GM21717 (cell line): ENCODE measurements around the gene OR2J1.
"Not testable (repeated sequence)": the region's sequence is repeated elsewhere in the genome, so short reads cannot be mapped to it uniquely, and the experiment has no call there.

Experiments used
- ATAC-seq: cut with Tn5 transposase; IDR thresholded peaks from one replicate; pipeline ENCODE4 v1.9.1; 2021; ENCODE audit warnings: mild to moderate bottlenecking, moderate library complexity; ENCODE audit not compliant: unreplicated experiment

OR2J1 gene

DNA sequence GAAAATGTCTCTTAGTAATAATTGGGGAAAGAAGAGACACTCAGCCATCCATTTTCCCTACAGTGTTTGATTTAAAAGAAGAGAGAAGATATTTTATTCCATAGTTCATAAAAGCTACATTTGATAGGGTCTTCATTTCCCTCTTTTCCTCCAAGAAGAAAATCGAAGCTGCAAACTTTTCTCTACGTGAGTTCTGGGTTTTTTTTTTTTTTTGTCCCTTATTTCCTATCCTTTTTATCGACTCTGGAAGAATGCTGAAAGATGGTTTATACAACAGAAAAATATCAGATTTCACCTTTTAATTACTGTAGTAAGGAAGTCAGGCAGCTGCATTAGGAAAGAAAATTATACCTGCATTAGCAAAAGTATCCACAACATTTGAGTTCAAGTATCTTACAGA is at the start of gene OR2J1:
OR2J1 (plus strand) TSS at position 301 of the 400 bp plus-strand sequence. CDS start 1,453 bp downstream, outside the sequence.
- no peak for ATAC-seq

DNA sequence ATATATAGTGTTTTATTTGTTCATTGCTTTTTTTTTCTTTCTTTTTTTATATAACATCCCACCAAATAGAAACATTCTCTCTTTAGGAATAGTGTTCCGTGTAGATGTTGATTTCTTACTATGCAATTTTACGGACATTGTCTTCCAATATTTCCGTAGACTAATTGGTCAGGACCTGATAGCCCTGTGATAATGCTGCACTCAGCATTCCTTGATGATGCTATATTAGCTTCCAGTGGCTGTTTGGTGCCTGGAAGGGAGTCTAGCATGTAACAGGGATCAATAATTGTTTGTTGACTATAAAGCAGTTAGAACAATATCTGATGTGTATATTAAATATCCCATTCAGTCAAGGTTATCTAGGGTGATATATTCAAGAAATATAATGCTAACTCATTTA is 47.6 kb upstream of the OR2J1 start:
- no peak for ATAC-seq

DNA sequence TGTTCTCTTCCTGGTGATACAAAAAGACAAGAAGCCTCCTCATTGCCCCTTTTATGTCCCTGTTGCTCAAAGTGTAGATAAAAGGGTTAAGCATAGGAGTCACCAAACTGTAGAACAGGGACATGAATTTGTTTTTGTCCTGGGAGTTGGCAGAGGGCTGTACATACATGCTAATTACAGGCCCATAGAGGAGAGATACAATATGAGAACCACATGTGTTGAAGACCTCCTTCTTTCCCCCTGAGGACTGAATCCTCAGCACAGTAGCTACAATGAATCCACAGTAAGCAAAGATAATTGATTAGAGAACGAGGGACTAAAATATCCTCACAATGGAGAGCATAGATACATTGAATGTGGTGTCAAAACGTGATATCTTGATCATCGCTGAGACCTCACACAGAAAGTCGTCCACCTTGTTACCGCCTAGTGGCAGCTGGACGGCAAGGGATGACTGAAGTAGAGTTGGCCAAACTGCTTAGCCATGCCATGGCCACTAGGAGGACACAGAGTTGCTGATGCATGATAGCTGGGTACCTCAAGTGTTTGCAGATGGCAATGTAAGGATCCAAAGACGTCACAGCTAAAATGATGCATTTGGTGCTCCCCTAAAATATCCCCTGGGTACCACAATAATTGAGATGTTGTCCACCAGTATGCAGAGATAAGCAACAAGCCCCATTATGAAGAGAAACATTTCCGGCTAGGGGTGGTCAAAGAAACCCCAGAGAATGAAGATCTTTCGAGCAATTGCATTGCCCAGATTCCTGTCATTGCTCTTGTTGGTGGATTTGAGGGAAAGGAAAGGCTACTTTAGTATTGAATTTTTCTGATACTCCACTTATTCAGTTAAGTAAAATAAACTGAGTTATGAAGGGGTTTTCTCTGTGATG is 27.2 kb upstream of the OR2J1 start:
- ATAC-seq: no peak

DNA sequence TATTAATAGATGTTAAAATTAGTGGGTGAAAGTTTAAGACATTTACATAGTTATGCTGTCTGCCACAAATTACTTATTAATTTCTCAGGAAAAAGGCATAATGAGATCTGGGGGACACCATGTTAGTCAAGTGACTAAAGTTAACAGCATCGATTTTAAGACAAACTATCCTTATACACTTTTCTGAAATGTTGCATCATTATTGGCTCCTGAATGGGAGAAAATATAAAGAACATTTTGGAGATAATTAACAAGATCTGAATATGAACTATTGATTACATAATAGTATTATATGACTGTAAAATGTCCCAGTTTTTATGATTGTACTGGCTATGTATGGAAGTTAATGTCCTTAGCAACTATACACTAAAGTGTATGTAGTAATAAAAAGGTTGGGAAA is 20.1 kb upstream of the OR2J1 start:
- no peak for ATAC-seq

DNA sequence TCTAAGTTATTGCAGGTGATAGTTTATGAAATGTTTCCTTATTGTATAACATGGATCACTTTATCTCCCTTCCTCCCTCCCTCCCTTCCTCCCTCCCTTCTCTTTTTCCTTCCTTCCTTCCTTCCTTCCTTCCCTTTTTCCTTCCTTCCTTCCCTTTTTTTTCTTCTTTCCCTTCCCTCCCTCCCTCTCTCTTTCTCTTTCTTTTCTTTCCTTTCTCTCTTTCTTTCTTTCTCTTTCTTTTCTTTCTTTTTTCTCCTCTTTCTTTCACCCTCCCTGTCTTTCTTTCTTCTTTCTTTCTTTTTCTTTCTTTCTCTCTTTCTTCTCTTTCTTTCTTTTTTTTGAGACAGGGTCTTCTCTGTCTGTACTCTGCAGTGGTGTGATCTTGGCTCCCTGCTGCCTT is 18.0 kb upstream of the OR2J1 start:
- no peak for ATAC-seq

DNA sequence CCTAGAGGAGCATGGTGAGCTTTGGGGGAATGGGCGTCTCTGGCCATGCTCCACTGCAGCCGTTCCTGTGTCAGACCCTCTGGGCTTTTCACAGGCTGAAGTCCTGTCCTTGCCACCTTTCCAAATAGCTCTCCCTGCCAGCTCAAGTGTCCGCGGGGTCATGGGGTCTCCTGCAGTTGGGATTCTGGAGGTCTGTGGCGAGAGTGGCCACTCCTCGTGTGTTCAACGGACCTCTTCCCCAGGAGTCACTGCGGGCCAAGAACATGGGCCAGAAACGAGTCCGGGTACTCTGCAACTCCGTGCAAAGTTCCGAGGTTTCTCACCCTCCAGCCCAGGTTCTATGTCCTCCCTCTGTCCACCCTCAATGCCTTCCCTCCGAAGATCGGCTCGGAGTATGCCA is 16.8 kb upstream of the OR2J1 start:
- ATAC-seq: no peak

DNA sequence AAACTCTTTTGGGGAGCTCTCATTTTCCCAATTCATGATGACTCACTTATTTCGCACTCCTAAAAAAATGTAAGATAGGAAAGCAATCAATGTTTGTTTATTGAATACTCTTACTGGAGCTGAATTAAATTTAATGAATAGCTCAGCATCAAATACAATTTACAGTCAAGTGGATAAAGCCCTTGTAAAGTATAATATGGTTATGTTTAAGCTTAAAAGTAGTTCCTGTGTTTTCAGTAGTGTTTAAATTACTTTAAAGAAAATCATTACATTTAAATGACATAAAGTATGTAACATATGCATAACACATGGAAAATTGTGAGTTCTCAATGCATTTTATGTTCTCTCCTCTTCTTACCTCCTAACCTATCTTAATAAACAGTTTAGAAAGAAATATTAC is 12.1 kb upstream of the OR2J1 start, which contains the start of gene OR2B3:
OR2B3 (minus strand) TSS at position 101 of the 400 bp plus-strand sequence; CDS start at position 36, 65 bp downstream.
- ATAC-seq: no peak

DNA sequence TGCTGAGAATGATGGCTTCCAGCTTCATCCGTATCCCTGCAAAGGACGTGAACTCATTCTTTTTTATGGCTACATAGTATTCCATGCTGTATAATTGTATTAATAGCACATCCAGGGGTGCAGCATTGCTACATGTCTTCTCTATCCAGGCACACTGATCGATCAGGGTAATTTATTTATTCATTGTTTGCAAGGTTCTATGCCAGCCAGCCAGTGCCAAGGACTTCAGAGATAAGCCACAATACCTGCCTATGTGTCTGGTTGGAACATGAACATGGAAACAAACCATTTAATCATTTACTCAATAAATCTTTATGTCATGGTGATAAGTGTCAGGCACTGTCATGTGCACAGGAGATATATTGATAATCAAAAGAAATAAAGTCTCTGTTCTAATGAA is 6.3 kb upstream of the OR2J1 start:
- no peak for ATAC-seq

DNA sequence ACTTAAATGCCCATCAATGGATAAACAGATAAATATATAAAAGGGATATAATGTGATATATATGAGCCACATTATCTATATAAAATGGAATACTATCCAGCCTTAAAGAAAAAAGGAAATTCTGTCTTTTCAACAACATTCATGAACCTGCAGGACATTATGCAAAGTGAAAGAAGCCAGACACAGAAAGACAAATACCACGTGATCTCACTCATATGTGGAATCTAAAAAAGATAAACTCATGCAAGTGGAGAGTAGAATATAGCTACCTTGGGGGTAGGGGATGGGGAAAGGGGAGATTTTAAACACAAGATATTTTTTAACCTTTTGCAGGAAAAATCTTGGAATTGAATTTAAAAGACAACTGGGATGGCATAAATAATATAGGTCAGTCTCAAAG is 1.5 kb upstream of the OR2J1 start:
- ATAC-seq: no peak

DNA sequence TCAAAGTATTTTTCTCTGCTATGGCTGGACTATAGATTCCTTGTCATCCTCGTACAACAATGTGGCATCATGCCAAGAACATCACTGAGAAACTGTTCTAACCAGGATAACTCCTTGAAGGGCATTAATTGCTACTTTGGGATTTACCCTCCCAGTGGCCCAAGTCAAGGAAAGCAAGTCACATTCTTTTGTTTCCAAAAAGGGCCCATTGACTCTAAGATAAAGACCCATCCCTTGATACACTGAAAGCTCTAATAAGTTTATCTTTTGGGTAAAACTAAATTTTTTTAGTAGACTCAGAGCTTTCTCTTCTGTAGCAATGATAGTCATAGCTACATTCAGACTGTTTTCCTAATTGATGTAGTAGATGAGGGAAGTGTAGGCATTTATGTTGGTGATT is 8.5 kb downstream of the OR2J1 start, which contains the start of gene OR2J3:
OR2J3 (plus strand) TSS at position 301 of the 400 bp plus-strand sequence. CDS start 3,833 bp downstream, outside the sequence.
- ATAC-seq: no peak

DNA sequence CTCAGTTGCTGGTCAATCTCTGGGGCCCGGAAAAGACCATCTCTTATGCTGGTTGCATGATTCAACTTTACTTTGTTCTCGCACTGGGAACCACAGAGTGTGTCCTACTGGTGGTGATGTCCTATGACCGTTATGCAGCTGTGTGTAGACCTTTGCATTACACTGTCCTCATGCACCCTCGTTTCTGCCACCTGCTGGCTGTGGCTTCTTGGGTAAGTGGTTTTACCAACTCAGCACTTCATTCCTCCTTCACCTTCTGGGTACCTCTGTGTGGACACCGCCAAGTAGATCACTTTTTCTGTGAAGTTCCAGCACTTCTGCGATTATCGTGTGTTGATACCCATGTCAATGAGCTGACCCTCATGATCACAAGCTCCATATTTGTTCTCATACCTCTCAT is 12.8 kb downstream of the OR2J1 start:
- ATAC-seq: no peak

DNA sequence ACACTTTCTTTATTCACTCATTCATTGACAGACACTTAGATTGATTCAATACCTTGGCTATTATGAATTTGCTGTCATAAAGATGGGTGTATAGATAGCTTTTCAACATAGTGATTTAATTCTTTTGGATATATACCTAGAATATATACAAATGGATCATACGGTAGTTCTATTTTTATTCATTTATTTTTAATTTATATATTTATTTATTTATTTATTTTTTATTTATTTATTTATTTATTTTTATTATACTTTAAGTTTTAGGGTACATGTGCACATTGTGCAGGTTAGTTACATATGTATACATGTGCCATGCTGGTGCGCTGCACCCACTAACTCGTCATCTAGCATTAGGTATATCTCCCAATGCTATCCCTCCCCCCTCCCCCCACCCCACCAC is 15.7 kb downstream of the OR2J1 start:
- not testable (repeated sequence) for ATAC-seq

DNA sequence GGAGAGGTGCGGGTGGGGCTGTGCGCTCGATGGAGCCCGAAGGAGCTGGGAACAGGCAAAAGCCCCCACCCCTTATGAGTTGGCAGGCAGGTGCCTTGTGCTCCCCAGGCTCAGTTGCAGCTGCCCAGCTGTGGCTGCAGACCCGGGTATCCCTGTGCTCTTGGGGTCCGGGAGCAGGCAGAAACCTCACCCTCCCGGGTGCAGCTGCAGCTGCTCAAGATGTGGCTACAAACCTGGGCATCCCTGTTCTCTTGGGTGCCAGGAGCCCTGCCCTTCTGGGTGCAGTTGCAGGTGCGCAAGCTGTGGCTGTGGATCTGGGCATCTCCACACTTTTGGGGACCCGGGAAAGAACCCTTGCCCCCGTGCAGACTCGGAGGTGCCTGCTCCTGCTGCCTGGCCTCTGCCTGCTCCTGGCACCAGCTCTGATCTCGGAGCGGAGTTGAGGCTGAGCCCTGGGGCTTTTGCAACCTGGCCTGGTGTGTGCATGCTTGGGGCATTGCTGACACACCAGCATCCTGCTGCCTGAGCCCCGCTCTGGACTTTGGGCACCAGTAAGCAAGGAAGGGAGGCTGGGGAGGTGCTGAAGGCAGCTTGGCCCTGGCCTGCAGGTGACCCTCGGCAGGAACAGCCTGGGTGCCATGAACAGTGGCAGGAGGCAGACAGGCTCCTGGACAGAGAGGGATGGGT is 30.2 kb downstream of the OR2J1 start:
- ATAC-seq: no peak

DNA sequence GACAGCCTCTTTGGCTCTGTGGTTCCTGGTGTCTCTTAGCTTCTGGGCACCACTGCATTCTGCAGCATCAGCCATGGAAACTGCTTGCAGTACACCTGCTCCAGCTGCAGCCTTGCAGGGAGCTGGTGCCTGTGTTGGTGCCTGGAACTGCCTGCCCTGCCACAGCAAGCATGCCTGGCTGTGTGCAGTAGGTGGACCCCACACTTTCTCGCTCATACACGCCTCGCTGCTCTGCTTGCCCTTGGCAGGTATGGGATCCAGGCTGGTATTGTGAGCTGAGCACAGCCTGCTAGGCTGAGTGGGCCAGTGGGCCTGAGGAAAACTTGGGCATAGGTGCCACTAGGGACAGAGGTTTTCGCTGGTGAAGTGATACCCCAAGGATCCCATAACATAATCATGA is 31.4 kb downstream of the OR2J1 start:
- no peak for ATAC-seq

DNA sequence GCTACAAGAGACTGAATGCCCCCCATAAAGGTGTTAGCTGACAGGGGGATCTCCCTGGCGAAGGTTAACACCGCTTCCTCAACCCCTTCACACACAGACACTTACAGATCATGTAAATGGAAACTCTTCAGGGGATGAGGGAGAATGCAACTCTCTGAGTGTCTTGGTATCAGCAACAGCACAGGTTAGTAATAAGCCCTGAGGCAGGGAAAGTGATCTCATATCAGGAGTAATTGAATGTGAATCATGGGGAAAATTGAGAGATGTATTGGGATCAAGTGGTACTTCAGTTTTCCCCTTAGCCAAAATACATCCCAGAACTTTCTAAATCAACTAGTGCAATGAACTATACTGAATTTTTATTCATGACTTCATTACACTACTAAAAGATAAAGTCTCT is 32.4 kb downstream of the OR2J1 start:
- no peak for ATAC-seq

DNA sequence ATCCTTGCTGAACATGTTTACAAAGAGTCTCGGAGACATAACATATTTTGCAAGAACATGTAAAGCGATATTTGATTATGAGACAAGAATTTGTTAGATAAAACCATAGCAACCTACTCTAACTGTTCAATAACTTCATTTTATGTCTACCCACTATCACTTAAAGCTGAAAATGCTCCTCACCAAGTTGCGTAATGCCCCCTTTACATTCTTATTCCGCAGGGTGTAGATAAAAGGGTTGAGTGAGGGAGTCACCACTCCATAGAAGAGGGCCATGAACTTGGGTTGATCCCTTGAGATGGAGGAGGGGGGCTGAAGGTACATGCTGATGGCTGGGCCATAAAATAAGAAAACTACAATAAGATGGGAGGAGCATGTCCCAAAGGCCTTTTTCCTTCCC is 38.4 kb downstream of the OR2J1 start:
- no peak for ATAC-seq

DNA sequence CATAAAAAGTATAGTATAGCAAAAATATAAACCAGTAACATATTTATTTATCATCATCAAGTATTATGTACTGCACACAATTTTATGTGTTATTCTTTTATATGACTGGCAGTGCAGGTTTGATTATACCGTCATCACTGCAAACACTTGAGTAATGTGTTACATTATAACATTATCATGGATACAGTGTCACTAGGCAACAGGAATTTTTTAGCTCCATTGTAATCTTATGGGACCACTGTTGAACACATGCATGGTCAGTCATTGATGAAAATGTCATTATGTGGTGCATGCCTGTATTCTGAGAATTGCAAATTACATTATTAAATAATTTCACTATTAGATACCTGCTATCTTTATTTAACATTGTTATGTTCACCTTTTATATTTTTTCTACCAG is 42.3 kb downstream of the OR2J1 start:
- no peak for ATAC-seq

DNA sequence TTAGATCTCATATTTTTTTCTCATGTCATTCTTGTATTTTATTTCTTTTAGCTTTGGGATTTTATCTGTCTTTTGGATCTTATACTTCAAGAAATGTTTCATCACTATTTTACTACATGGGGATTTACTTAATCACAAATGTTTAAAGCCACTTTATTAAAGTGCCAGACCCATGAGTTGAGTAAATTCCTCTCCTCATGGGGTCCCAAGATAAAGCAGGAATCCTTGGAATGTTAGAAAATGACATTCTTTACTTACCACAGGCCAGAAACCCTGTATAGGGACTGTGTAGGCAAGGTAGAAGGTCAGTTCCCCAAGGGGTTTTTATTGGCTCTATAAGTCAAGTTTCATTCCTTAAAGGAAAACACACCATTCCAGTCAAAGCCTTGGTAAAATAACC is 43.0 kb downstream of the OR2J1 start:
- ATAC-seq: no peak

DNA sequence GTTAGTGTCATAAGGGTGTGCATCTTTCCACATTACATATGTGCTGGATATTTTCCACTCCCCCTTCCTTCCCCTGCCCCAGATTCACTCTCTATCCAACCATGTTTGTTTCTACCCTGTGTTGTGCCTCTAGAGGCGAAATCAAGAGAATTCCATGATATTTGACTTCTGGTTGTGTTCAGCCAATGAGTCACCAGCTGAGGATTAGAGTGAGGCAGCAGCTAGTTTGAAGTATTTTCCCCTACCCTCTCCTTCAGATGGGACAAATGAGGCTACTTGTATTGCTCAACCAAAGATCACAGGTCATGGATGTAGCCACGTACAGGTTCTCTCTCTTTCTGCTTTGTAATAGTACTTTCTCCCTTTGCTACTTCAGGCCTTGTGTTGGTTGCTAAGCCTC is 46.9 kb downstream of the OR2J1 start:
- no peak for ATAC-seq

DNA sequence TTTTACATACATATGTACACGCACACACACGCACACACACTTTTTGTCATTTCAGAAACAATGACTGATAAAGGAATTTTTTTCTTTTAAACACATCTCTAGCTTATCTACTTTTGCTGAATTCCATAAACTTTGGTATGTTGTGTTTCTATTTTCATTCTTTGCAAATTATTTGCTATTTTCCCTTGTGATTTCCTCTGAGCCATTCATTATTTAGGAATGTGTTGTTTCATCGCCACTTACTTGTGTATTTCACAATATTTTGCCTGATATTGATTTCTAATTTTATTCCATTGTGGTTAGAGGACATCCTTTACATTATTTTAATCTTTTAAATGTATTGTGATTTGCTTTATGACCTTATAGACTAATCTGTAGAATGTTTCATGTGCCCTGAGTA is 47.8 kb downstream of the OR2J1 start:
- no peak for ATAC-seq

DNA sequence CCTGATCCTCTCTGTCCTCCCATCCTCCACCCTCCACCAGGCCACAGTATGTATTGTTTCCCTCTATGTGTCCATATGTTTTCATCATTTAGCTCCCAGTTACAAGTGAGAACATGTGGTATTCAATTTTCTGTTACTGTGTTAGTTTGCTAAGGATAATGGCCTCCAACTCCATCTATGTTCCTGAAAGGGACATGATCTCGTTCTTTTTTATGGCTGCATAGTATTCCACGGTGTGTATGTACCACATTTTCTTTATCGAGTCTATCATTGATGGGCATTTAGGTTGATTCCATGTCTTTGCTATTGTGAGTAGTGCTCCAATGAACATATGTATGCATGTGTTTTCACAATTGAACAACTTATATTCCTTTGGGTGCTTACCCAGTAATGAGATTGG is 50.2 kb downstream of the OR2J1 start:
- ATAC-seq: not testable (repeated sequence)
